DOHH2 (cell line): ENCODE results near the gene JUND.

Experiments used
- CTCF ChIP-seq: fragments of 200-600 bp; sonication (generic); IDR thresholded peaks from one replicate; pipeline ENCODE4 v1.5.1; 2014; ENCODE audit warnings: antibody characterized with exemption, mild to moderate bottlenecking, low read depth, low read length; ENCODE audit not compliant: poor library complexity, severe bottlenecking
- EZH2phosphoT487 ChIP-seq: fragments of 200-600 bp; sonication (generic); IDR thresholded peaks from 2 replicates; pipeline ENCODE4 v1.6.1; 2017; ENCODE audit warnings: borderline replicate concordance, mild to moderate bottlenecking, antibody characterized with exemption, low read length, moderate library complexity, mixed read lengths

- TF ChIP-seq EZH2phosphoT487 (no peak), CTCF (no peak)
Observed at GRCh38 chr19:18230941-18231734, 50.3 kb downstream of the JUND start.
